Adrenal gland (tissue), 5 donors: ENCODE measurements around the gene CDH18.

ENCODE experiments used
- POLR2A ChIP-seq, 2 donors: fragments of 450-650 bp; IDR thresholded peaks; one replicate each; pipeline ENCODE4 v1.6.1; 2017; ENCODE audit warnings: antibody characterized with exemption in 2 of 2, mild to moderate bottlenecking in 2 of 2, moderate library complexity in 1 of 2
- TF ChIP-seq, protein P1 (sequence below), 6 experiments: fragments of 450-650 bp in 4 of 6; fragments of 200-600 bp in 2 of 6; sonication (generic) in 1 of 6; IDR thresholded peaks; 1 replicate in 5 of 6; 2 replicates in 1 of 6; pipeline versions ENCODE4 v1.5.1 to v1.8.0; 2016 to 2021; ENCODE audit warnings: antibody characterized with exemption in 6 of 6, mild to moderate bottlenecking in 2 of 6, moderate library complexity in 1 of 6
- donor health status: DM: no; HTN: no; CAD: no.

DNA sequence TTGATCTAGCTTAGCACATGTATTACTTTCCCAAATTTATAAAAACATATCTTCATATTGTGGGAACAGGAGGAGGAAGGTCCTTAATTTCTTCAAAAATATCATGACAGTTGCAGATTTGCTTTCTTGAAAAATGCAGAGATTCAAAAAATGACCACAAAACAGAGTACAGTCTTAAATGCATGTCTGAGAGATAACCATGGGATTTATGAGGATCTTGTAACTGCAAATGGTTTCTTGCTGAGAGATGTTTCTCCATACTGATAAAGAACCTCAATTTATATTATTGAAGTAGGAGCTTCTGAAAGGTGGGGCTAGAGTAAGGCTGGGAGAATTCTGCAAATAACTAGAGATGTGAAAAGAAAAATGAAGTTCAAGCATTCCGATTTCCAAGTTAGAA is 83.2 kb downstream of the CDH18 start:
- TF ChIP-seq, protein P1, sequence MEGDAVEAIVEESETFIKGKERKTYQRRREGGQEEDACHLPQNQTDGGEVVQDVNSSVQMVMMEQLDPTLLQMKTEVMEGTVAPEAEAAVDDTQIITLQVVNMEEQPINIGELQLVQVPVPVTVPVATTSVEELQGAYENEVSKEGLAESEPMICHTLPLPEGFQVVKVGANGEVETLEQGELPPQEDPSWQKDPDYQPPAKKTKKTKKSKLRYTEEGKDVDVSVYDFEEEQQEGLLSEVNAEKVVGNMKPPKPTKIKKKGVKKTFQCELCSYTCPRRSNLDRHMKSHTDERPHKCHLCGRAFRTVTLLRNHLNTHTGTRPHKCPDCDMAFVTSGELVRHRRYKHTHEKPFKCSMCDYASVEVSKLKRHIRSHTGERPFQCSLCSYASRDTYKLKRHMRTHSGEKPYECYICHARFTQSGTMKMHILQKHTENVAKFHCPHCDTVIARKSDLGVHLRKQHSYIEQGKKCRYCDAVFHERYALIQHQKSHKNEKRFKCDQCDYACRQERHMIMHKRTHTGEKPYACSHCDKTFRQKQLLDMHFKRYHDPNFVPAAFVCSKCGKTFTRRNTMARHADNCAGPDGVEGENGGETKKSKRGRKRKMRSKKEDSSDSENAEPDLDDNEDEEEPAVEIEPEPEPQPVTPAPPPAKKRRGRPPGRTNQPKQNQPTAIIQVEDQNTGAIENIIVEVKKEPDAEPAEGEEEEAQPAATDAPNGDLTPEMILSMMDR (IDR thresholded peaks at IDR 0.05) = no peak
- no peak for TF ChIP-seq POLR2A (IDR thresholded peaks at IDR 0.05)
